GM18507 (cell line): Measurements from ENCODE around the gene GNAI3.
A peak's percentile ranks its signal among the peaks of the same experiment; 100 is the strongest.

Source experiments
- DNase-seq: peaks from one replicate; pipeline ENCODE4 v3.0.0; 2011; ENCODE audit warnings: low read depth; ENCODE audit not compliant: insufficient read length; ENCODE audit errors: extremely low spot score
- FAIRE-seq: peaks from 2 replicates; lab custom pipeline; 2011; peaks lifted over from hg19 to GRCh38; lab: Jason Lieb, UNC

The GNAI3 gene

GRCh38 chr1:109522026-109522425 is 26.4 kb upstream of the GNAI3 start:
- DNase-seq (no peak), FAIRE-seq (no peak)

DNA sequence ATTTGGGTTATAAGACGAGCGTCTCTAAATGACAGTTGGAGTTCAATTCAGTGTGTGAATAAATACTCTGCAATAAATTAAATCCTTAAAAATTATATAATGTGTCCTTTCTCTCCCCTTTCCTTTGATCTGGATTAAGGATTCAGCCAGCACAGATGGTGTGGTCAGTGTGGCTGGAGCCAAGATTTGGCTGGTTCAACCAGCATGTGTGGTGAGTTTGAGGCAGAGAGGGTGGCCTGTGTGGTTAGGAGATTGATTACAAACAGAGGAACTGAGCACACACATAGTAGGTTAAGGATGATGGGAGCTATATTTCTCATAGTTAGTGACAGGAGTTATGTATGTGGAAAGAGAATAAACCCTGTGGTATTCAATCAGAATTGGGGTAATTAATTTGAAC is 24.7 kb upstream of the GNAI3 start:
- DNase-seq, result no peak
- FAIRE-seq, result no peak

DNA sequence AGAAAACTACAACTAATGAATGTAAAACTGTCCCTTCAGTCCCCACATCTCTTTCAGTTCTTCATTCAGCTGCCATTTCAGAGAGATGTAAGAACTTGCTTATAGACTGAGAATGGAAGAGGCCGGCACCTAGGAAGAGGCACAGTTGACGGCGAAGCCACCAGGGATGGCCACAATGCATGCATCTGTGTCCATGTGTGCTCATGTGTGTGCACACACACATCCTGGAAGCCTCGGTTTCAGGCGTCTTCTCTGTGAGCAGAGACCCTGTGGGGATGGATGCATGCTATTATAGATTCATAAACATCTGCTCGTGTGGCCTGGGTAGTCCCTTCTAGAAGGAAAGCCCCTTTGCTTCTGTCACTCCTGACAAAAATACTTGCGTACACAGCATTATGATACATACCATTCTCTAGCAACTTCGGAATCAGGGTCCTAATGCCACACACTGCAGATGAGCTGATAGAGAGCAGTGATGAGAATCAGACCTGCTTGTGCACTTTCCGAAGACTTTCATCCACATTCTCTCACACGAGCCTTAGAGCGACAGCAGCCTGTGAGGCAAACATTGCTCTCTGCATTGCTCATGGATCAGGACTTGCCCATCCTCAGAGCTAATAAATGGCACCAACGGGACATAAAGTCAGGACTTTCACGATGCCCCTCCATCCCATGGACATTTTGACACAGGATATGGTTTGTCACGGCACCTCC is 21.2 kb upstream of the GNAI3 start:
- DNase-seq, result no peak
- FAIRE-seq, result peak; percentile 18

GRCh38 chr1:109527846-109528695 is 20.3 kb upstream of the GNAI3 start:
- no peak for FAIRE-seq
- no peak for DNase-seq

DNA sequence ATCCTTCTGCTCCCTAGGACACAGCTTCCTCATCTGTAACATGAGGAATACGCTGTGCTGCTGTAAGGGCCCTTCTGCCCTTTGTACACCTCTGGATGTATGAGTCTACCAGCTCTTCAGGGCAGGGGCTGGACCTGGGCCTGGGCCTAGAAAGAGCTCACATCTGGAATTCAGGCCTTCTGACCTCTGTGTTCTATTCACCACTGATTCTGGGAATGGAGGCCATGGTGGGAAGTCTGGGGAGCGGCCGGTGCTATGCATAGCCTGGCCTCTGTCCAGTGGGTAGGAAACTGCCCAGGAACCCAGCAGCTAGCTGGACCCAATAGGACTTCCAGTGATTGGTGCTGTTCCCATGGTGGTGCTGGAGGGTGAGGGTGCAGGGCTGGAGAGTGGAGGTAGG is 19.7 kb upstream of the GNAI3 start:
- DNase-seq, result no peak
- FAIRE-seq, result no peak

GRCh38 chr1:109529881-109530456 is 18.4 kb upstream of the GNAI3 start:
- DNase-seq, result no peak
- no peak for FAIRE-seq

GRCh38 chr1:109530457-109531087 is 17.8 kb upstream of the GNAI3 start:
- FAIRE-seq, result no peak
- no peak for DNase-seq

DNA sequence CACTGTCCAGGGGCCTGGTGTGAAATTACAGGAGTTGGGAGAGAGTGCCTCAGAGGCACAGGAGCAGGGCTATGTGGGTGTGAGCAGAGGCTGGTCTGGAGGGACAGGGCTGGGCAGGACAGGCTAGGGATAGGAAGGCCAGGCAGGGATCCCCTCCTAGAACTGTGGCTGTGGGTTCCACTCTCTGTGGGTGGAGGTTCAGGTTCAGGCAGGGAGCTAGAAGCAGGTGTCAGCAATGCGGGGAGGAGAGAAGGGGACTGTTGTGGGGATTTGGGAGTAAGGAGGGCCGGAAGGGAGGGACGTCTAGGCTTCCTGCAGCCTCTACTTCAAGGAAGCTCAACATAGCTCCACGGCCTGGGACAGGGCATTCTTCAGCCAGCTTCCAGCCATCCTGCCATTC is 17.0 kb upstream of the GNAI3 start:
- no peak for FAIRE-seq
- DNase-seq, result no peak

GRCh38 chr1:109531826-109532364 is 16.5 kb upstream of the GNAI3 start:
- no peak for FAIRE-seq
- no peak for DNase-seq

- peak; percentile 82 for FAIRE-seq
- DNase-seq, result peak; percentile 67
These were observed 15.9 kb upstream of the GNAI3 start for GRCh38 chr1:109532365-109533136.

DNA sequence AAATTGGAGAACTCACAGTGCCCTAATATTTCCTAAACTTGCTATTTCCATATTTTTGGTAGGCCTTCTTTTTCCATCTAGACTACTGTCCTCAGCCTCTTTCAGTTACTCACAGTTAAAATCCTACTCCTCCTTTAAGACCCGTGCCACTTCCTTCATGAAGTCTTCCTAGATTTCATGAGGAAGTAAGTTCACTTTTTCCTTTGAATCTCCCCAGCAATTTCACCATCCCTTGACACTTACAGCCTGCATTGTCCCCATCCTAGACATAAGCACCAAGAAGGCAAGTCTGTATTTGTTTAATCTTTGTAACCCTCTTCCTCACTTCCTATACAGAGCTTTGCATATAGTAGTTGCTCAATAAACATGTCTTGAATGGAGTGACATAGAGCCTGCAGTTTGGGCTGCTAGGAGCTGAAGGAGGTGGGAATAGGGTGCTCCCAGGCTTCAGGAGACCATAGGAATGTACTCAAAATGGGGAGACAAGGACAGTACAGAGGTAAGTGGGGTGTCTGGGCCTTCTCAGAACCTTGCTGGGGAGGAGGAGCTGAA is 14.0 kb upstream of the GNAI3 start:
- FAIRE-seq (no peak), DNase-seq (no peak)

GRCh38 chr1:109535481-109535880 is 12.9 kb upstream of the GNAI3 start:
- FAIRE-seq, result no peak

DNA sequence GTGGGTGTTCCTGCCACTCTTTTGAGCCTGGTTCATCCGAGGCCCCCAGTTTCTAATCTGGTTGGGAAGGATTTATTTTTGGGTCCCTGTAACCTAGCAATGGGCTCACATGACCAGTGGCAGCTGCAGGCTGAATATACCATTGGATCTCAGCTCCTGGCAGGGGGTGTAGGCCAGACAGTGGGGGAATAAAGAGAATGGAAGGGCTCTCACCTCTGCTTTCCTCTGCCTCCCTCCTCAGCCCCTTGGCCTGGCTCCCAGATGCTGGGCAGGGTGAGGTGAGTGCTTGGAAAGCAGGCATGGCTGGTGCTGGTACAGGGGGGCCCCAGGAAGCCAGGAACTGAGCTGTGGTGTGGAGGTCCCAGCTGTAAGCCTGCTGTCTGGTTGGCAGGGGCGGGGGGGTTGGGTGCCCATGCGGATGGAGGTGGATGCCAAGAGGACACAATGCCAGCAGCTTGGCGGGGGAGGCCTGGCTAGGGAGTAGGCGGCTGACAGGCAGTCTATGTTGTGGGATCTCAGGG is 12.4 kb upstream of the GNAI3 start:
- no peak for FAIRE-seq
- DNase-seq, result no peak

More at GRCh38 chr1:109535481-109535880, 12.9 kb upstream of the GNAI3 start:
- DNase-seq, result no peak

GRCh38 chr1:109537450-109538178 is 10.8 kb upstream of the GNAI3 start:
- FAIRE-seq, result no peak
- no peak for DNase-seq

DNA sequence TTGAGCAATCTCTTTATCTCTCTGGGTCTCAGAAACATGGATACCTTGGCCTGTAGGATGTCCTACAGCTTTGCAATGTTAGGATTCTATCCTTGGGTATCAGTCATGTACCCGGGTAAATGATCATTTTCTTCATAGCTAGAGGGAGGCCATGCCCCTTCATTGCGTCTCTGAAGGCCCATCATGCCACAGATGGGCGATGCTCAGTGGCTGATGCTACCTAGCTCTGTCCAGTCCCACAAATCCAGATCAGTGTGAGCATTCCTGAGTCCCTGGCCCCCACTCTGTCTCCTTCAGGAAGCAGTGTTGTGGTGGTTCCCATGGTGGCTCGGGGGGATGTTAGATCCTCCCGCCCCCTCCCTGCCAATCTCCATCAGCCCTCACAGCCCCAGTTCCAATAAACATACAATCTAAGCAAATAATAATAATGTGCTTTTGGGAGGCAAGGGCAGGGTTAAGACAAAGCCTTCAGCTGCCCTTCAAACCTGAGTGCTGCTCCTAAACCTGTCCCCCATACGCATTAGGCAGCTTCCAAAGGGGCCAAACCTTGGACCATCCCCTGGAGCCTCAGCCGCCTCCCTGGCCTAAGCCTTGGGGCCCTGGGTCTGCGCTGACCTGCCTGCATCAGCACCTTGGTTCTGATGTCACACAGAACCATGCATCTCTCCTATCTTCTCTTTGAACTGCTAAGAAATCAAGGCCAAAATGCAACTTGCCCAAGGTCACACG is 9.4 kb upstream of the GNAI3 start:
- no peak for FAIRE-seq
- no peak for DNase-seq

- FAIRE-seq, result no peak
- DNase-seq, result no peak
These were observed 8.7 kb upstream of the GNAI3 start, which contains the start of gene GPR61 for GRCh38 chr1:109539676-109540075. TSS of gene GPR61 (plus strand) at chr1:109539872. CDS start at chr1:109543023, 3,151 bp downstream.

DNA sequence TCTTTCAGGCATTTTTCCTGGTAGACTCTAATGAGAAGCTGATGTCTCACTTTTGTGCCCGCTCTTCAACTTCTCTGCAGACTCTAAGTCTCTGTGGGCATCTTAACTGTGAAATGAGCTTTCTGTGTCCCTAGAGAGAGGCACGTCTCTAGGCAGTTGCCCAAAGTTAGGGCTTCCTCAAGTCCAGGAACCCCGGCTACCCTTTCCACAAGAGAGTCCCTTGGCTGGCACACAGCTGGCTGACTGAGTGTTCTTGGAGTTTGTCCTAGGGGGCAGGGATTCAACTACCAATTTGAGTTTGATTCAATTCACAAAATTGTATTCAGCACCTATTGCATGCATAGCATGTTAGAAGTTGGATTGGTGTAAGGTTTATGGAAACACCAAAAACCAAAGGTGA is 7.3 kb upstream of the GNAI3 start:
- no peak for DNase-seq
- no peak for FAIRE-seq
